ENCODE results near the gene TENM4. TPM values are rescaled to one million over a fixed set of nuclear protein-coding genes. Genes with fewer than 3 reads are reported as not detected.
"Not testable (repeated sequence)": the region's sequence is repeated elsewhere in the genome, so short reads cannot be mapped to it uniquely, and the experiment has no call there.

TENM4 gene
- polyA plus RNA-seq, 2 of the 4 experiments (the other 2 are of a cell fraction) = 0.06 to 0.31 TPM

- Histone ChIP-seq H3K4me1 (no peaks in the 10 kb centered on the region), H3K4me3 (no peak overlapping the region), H3K9me3 (no peaks in the 10 kb centered on the region), H3K27ac (no peak overlapping the region), H3K4me2 (no peak overlapping the region)
- 38% methylated on average over 2 of the region's 2 CpGs for WGBS (ENCODE audit: missing lambda C conversion rate)
- TF ChIP-seq JUN (IDR thresholded peaks at IDR 0.05) (no peak), TP53 (CRISPR knock-in tag; IDR thresholded peaks at IDR 0.05) (no peak), CEBPB (IDR thresholded peaks at IDR 0.05) (no peak), TFCP2L1 (CRISPR knock-in tag; IDR thresholded peaks at IDR 0.05) (no peak), POLR2AphosphoS2 (conservative IDR thresholded peaks at IDR 0.05; ENCODE audit: low read length) (no peak), NR3C1 (IDR thresholded peaks at IDR 0.05) (no peak), REST (IDR thresholded peaks at IDR 0.05) (no peak), MAX (IDR thresholded peaks at IDR 0.05) (no peak), PBX3 (IDR thresholded peaks at IDR 0.05) (no peak), MYC (IDR thresholded peaks at IDR 0.05; ENCODE audit: borderline replicate concordance, low read length) (no peak), FOSL2 (IDR thresholded peaks at IDR 0.05) (no peak), FOSL2 (CRISPR knock-in tag; IDR thresholded peaks at IDR 0.05) (no peak), MAZ (IDR thresholded peaks at IDR 0.05; ENCODE audit: borderline replicate concordance, low read depth, low read length) (no peak), POLR2A (IDR thresholded peaks at IDR 0.05; ENCODE audit: low read length) (no peak), SREBF2 (IDR thresholded peaks at IDR 0.05) (no peak), ZFP36 (IDR thresholded peaks at IDR 0.05; ENCODE audit: borderline replicate concordance, partially characterized antibody) (no peak), ATOH8 (CRISPR knock-in tag; IDR thresholded peaks at IDR 0.05; ENCODE audit: low read depth) (no peak), ZC3H11A (IDR thresholded peaks at IDR 0.05) (no peak), RNF2 (IDR thresholded peaks at IDR 0.05; ENCODE audit: borderline replicate concordance, low read depth) (no peak), KDM1A (IDR thresholded peaks at IDR 0.05; ENCODE audit: low read depth) (no peak), HOXB5 (CRISPR knock-in tag; IDR thresholded peaks at IDR 0.05) (no peak)
- ChIA-PET CTCF (interaction anchor here (0.5 to 1.8 kb wide), 3 partner anchors 10 to 333 kb away, joined by 3 to 8 read pairs (median 4); no protein-coding TSS in a partner anchor), POLR2A (no interaction called here)
- DNase-seq (ENCODE audit: low read depth in 1 of 2, low spot score in 1 of 2) (no peak), ATAC-seq (no peak), FAIRE-seq (no peak)
Measured at GRCh38 chr11:78978831-78979230, 462.0 kb downstream of the TENM4 start.

- CTCF ChIA-PET; H3K4me3 ChIP-seq; POLR2A ChIA-PET; ATAC-seq; FAIRE-seq; H3K9me3 ChIP-seq; H3K4me1 ChIP-seq; DNase-seq (ENCODE audit: low read depth in 1 of 2, low spot score in 1 of 2); H3K27ac ChIP-seq; H3K4me2 ChIP-seq: not testable (repeated sequence)
- 10% methylated on average over 3 of the region's 3 CpGs for WGBS (ENCODE audit: missing lambda C conversion rate)
Measured at GRCh38 chr11:78977848-78978247, 463.0 kb downstream of the TENM4 start.
